ENCODE results near the gene STOML2. TPM values are rescaled to one million over a fixed set of nuclear protein-coding genes. Genes with fewer than 3 reads are reported as not detected.

STOML2 gene
- total and polyA plus RNA-seq, 2 donors (not counting 1 experiment from before 2014, with no cell fraction given), result 58.9 to 64.6 TPM

DNA sequence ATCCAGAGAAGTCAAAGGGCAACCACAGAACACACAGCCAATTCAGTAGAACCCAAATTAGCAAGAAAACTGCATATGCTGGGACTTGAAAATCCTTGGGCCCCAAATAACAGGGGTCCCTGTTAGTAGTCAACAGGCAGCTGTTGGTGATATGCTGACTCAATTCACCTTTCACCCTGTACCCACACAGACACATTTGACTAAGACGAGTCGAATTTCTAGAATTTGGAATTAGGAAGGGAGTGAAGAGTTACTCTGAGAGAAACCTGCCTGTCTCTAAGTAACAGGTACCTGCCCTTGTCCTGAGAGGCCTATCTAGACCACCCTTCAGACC lies 29.7 kb downstream of the STOML2 start:
- Mint-ChIP-seq H3K4me3 (peak overlapping the region; percentile 89), H3K27ac (no peak overlapping the region), H3K9me3 (ENCODE audit: insufficient read depth) (no peaks in the 10 kb centered on the region), H3K27me3 (no peaks in the 10 kb centered on the region), H3K4me1 (peaks cover 38% of the 10 kb centered on the region)
- Histone ChIP-seq H3K9me3 (ENCODE audit: control extremely low read depth in 1 of 3, control insufficient read depth in 2 of 3, insufficient read depth in 1 of 3, low read length in 2 of 3) (no peaks in the 10 kb centered on the region), H3K27ac (ENCODE audit: low read length in 2 of 2) (peak overlapping the region; percentile 73 to 97), H3K4me3 (ENCODE audit: control extremely low read depth in 1 of 5, extremely low read depth in 1 of 5, insufficient read depth in 1 of 5, low read depth in 2 of 5, low read length in 4 of 5) (peak overlapping the region in 4 of 5 experiments; percentile 37 to 75 (median 64)), H2AFZ (ENCODE audit: insufficient read depth, low read depth, low read length, poor library complexity, severe bottlenecking) (peak overlapping the region; percentile 78), H3K79me2 (ENCODE audit: control insufficient read depth, insufficient read depth, low read length) (peaks cover 72% of the 10 kb centered on the region), H3K27me3 (replicated peaks in 1 of 4; ENCODE audit: control extremely low read depth in 1 of 4, control insufficient read depth in 3 of 4, insufficient read depth in 4 of 4, low read length in 3 of 4) (no peaks in the 10 kb centered on the region), H3K4me2 (replicated peaks; ENCODE audit: low read depth, low read length, poor library complexity, severe bottlenecking) (peak overlapping the region; percentile 87), H3K4me1 (ENCODE audit: control insufficient read depth in 2 of 2, insufficient read depth in 2 of 2, low read length in 2 of 2) (peaks cover 33 to 37% of the 10 kb centered on the region in 2 donors), H4K20me1 (ENCODE audit: control insufficient read depth, insufficient read depth, low read length, poor library complexity, severe bottlenecking) (peaks cover 41% of the 10 kb centered on the region), H3K36me3 (replicated peaks in 1 of 2; ENCODE audit: control extremely low read depth in 1 of 2, control insufficient read depth in 1 of 2, extremely low read depth in 1 of 2, insufficient read depth in 2 of 2, low read length in 1 of 2) (peaks cover 1 to 30% of the 10 kb centered on the region in 2 experiments), H3K9ac (ENCODE audit: low read length) (peak overlapping the region; percentile 96)
- intact Hi-C loops (cut with micrococcal nuclease), result loop anchor here (10.0 kb wide), 1 partner anchor 662 kb away; the partner anchor contains the start of genes CREB3 and TLN1
- POLR2A ChIA-PET, result no interaction called here
- DNase-seq, result no peak
- WGBS (ENCODE audit: insufficient coverage), result no CpG with 5 or more reads among the region's 2 CpGs
- CTCF ChIA-PET, result no interaction called here
- ATAC-seq (ENCODE audit: low read depth), result no peak
- no peak for TF ChIP-seq EZH2 (IDR thresholded peaks at IDR 0.05; ENCODE audit: borderline replicate concordance, insufficient read depth, low read depth, low read length, poor library complexity, severe bottlenecking)
- TF ChIP-seq, protein P1, sequence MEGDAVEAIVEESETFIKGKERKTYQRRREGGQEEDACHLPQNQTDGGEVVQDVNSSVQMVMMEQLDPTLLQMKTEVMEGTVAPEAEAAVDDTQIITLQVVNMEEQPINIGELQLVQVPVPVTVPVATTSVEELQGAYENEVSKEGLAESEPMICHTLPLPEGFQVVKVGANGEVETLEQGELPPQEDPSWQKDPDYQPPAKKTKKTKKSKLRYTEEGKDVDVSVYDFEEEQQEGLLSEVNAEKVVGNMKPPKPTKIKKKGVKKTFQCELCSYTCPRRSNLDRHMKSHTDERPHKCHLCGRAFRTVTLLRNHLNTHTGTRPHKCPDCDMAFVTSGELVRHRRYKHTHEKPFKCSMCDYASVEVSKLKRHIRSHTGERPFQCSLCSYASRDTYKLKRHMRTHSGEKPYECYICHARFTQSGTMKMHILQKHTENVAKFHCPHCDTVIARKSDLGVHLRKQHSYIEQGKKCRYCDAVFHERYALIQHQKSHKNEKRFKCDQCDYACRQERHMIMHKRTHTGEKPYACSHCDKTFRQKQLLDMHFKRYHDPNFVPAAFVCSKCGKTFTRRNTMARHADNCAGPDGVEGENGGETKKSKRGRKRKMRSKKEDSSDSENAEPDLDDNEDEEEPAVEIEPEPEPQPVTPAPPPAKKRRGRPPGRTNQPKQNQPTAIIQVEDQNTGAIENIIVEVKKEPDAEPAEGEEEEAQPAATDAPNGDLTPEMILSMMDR (IDR thresholded peaks at IDR 0.05), result no peak

DNA sequence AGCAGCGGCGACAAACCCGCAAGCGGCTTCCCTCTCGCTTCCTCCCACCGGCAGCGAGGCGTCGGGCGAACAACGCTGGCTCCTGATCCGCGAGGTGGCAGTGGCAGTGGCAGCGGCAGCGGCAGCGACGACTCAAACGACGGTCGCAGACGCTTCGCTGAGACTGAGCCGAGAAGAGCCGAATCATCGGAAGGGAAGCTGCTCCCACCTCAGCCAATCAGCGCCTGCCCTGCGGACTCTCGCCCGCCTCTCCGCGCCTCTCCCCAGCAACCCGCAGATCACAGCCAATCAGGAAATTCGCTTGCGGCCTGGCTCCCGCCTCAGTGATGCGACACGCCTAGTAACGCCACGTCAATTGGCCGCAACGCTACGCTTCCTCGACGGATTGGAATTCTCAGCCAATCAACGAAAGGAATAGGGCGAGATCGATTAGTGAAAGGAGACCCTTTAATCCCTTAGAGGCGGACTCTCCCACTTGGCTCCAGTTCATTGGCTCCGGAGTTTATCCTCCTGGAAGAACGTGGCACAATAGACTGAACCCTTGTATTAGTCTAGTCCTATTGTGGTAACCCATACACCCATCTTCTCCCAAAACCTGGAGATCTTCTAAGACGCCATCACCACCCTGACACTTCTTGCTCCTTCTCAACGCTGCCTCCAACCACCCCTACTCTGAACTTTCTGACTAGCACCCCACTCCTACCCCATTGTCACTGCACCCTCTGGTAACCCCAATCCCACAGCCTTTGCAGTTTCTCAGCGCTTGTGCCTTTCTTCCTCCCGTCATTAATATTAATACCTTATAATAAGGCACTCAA lies 30.3 kb downstream of the STOML2 start, which contains the start of gene VCP:
Gene VCP (minus strand): TSS at position 165 of the 818 bp plus-strand sequence. CDS start 272 bp downstream, outside the sequence.
- Histone ChIP-seq H3K4me3 (ENCODE audit: control extremely low read depth in 1 of 5, extremely low read depth in 1 of 5, insufficient read depth in 1 of 5, low read depth in 2 of 5, low read length in 4 of 5) (peak within 1 kb of the TSS; percentile 73 to 96 (median 86)), H3K4me2 (replicated peaks; ENCODE audit: low read depth, low read length, poor library complexity, severe bottlenecking) (peak within 1 kb of the TSS; percentile 87), H3K36me3 (replicated peaks in 1 of 2; ENCODE audit: control extremely low read depth in 1 of 2, control insufficient read depth in 1 of 2, extremely low read depth in 1 of 2, insufficient read depth in 2 of 2, low read length in 1 of 2) (peaks cover 1 to 36% of the 10 kb centered on the region in 2 experiments), H3K9me3 (ENCODE audit: control extremely low read depth in 1 of 3, control insufficient read depth in 2 of 3, insufficient read depth in 1 of 3, low read length in 2 of 3) (no peaks in the 10 kb centered on the region), H4K20me1 (ENCODE audit: control insufficient read depth, insufficient read depth, low read length, poor library complexity, severe bottlenecking) (peaks cover 47% of the 10 kb centered on the region), H2AFZ (ENCODE audit: insufficient read depth, low read depth, low read length, poor library complexity, severe bottlenecking) (peak within 1 kb of the TSS; percentile 78), H3K79me2 (ENCODE audit: control insufficient read depth, insufficient read depth, low read length) (peaks cover 72% of the 10 kb centered on the region), H3K4me1 (ENCODE audit: control insufficient read depth in 2 of 2, insufficient read depth in 2 of 2, low read length in 2 of 2) (peaks cover 39 to 41% of the 10 kb centered on the region in 2 donors), H3K9ac (ENCODE audit: low read length) (peak within 1 kb of the TSS; percentile 96), H3K27ac (ENCODE audit: low read length in 2 of 2) (peak within 1 kb of the TSS; percentile 84 to 97), H3K27me3 (replicated peaks in 1 of 4; ENCODE audit: control extremely low read depth in 1 of 4, control insufficient read depth in 3 of 4, insufficient read depth in 4 of 4, low read length in 3 of 4) (no peaks in the 10 kb centered on the region)
- peak; percentile 98 for DNase-seq
- CTCF ChIA-PET, result interaction anchor here (0.6 to 4.1 kb wide), 8 partner anchors 7 to 624 kb away, joined by 3 to 20 read pairs (median 6); partner anchors contain the start of genes FANCG and PIGO
- intact Hi-C loops (cut with micrococcal nuclease), result loop anchor here (1.0 to 10.0 kb wide), 7 partner anchors 8 to 662 kb away; partner anchors contain the start of genes CREB3, DNAJB5, PIGO and TLN1
- H3K27ac Mint-ChIP-seq, result peak within 1 kb of the TSS; percentile 90
- peak; percentile 85 for ATAC-seq (ENCODE audit: low read depth)
- POLR2A ChIA-PET, result interaction anchor here (0.7 to 2.3 kb wide), 10 partner anchors 8 to 547 kb away, joined by 3 to 14 read pairs (median 4); partner anchors contain the start of genes ATOSB, DNAJB5, FANCG and PIGO
- 6% methylated on average over 52 of the region's 54 CpGs for WGBS (ENCODE audit: insufficient coverage)
- peak within 1 kb of the TSS; percentile 89 for H3K4me3 Mint-ChIP-seq
- TF ChIP-seq EZH2 (IDR thresholded peaks at IDR 0.05; ENCODE audit: borderline replicate concordance, insufficient read depth, low read depth, low read length, poor library complexity, severe bottlenecking), result no peak
- TF ChIP-seq, protein P1 (IDR thresholded peaks at IDR 0.05), result no peak
- H3K27me3 Mint-ChIP-seq, result no peaks in the 10 kb centered on the region
- H3K4me1 Mint-ChIP-seq, result peaks cover 43% of the 10 kb centered on the region
- no peaks in the 10 kb centered on the region for H3K9me3 Mint-ChIP-seq (ENCODE audit: insufficient read depth)
